ENCODE measurements around the gene HNF1A.
"Not testable (repeated sequence)": the region's sequence is repeated elsewhere in the genome, so short reads cannot be mapped to it uniquely, and the experiment has no call there.

Gene HNF1A

DNA sequence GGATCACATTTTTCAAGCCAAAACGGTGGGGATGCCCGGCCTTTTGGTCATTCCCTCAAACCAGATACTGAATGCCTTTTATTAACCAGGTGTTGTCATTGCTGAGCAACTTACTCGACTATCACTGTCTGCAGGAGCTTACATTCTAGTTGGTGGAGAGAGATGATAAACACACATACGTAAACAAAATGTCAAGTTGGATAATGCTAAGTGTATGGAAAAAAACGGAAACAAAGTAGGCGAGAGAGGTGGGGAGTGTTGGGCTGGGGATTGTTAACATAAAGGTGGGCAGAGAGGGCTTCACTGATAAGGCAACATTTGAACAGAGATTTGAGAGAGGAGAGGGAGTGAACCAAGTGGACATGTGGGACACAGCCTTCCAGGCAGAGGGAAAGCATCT lies 33.5 kb downstream of the HNF1A start:
- DNase-seq (ENCODE audit: low read depth) = no peak

GRCh38 chr12:121013715-121014114 lies 35.4 kb downstream of the HNF1A start:
- no peak for DNase-seq (ENCODE audit: low read depth)

DNA sequence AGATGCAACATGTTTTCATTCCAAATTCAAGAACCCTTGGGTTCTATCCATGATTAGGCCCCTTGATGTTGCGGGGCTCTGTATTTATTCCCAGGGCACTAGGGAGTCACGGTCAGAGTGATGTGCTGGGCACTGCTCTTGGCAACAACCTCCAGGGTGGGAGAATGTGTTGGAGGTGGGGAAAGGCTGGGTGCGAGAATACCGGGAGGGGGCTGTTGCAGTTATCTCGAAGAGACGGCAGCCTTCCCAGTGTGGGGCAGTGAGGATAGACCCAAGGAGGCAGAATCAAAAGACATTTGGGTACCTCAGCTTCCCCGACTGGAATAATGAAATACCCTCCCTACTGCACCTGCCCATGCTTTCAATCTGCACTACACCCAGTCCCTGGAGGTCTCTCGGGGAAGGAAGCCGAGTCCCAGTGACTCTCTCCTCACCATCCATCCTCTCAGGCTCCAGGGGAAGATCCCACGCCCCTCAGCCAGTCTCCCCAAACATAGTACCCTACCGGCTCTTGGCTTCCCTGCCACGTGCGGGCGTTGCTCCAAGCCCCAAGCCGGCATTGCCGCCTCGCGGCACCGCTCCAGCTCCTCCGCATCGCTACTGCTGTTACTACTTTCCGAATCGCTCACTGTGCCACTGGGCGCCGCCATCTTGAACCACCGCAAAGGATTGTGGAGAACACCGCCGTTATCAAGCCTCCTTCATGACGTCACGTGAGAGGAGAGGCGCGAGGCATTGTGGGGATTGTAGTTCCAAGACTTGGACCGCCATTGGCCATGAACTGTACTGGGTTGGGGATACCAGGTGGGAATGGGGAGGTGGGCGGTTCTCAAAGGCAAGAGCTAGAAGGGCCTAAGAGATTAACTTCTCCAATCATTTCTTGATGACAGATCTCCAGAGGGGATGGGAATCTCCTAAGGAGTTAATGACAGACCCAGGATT lies 37.8 kb downstream of the HNF1A start, which contains the start of gene C12orf43:
Gene C12orf43 (minus strand): TSS at position 663 of the 942 bp plus-strand sequence. CDS start 13 bp downstream, at position 650.
- peak; percentile 88 for DNase-seq (ENCODE audit: low read depth)

GRCh38 chr12:121017966-121018491 lies 39.7 kb downstream of the HNF1A start:
- DNase-seq (ENCODE audit: low read depth) = no peak

- DNase-seq (ENCODE audit: low read depth) = no peak
Measured at GRCh38 chr12:121018860-121019617, 40.7 kb downstream of the HNF1A start.

- no peak for DNase-seq (ENCODE audit: low read depth)
Measured at GRCh38 chr12:121021754-121022153, 43.4 kb downstream of the HNF1A start.

GRCh38 chr12:121022713-121023112 lies 44.4 kb downstream of the HNF1A start:
- no peak for DNase-seq (ENCODE audit: low read depth)

- DNase-seq (ENCODE audit: low read depth) = no peak
Measured at GRCh38 chr12:121023799-121024198, 45.5 kb downstream of the HNF1A start.

GRCh38 chr12:121025442-121026226 lies 47.3 kb downstream of the HNF1A start:
- no peak for DNase-seq (ENCODE audit: low read depth)

DNA sequence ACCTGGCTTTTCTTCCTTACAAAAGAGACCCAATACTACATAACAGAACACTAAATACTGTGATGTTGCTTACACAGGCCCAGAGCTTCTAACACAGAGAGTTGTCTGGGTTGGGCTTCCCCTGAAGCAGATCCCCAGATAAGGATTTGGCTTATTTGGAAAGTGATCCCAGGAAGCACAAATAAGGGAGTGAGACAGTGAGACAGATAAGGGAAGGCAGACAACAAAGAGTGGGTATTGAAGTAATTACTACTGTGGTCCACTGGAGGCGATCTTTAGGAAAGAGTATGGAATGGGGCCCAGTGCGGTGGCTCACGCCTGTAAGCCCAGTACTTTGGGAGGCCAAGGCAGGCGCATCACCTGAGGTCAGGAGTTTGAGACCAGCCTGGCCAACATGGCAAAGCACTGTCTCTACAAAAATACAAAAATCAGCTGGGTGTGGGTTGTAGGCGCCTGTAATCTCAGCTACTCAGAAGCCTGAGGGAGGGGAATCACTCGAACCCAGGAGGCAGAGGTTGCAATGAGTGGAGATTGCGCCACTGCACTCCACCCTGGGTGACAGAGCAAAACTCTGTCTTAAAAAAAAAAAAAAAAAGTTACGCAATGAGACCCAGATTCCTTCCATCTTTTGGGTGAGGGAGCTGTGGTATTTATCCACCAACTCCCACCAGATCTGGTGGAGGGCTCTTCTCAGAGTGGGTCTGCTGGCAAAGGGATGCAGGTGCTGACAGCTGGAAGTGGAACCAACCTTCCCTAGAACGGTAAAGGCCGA lies 48.1 kb downstream of the HNF1A start:
- DNase-seq (ENCODE audit: low read depth) = no peak

DNA sequence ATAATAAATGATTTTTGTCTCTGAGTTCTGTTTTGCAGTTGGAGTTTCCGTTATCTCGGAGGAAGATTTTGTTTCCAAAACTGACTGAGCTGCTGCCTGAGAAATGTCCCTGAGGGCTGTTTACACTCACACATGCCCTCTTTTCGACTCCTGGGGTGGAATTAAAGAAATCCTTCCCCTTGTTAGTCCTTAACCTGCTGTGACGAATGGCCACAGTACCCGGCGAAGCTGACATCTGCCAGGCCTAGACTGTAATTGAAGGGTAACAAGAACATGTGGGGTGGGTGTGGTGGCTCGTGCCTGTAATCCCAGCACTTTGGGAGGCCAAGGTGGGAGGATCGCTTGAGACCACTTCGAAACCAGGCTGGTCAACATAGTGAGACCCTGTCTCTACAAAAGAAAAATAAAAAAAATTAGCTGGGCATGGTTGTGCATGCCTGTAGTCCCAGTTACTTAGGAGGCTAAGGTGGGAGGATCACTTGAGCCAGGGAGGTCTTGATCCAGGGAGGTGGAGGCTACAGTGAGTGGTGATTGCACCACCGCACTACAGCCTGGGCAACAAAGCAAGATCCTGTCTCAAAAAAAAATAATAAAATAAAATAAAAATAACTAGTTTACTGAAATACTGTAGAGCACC lies 52.4 kb downstream of the HNF1A start:
- no peak for DNase-seq (ENCODE audit: low read depth)

DNA sequence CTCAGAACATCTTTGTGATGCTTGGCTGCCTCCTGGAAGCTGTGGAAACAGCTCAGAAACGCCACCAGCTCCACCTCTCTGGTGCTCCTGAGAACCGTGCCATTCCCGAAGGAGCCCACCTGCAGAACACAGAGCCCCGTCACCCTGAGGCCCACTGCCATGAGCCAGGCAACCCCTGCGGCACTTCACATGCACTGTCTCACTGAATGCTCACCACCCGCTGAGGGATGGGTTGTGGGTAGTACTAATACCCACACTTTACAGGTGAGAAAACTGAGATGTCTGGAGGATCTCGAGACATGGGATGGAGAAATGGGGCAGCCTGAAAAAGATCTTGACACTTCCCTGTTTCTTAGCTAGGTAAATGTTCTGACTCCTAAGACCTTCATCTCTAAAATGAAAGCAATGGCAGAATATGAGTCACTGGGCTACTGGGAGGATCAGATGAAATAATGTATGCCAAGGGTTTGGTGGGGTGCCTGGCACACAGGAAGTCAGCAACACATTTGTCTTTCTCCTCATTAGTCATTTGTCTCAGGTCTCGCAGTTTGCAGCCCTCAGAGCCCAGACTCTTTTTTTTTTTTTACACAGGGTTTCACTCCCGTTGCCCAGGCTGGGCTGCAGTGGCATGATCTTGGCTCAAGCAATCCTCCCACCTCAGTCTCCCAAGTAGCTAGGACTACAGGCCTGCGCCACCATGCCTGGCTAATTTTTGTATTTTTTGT lies 55.4 kb downstream of the HNF1A start:
- peak; percentile 34 for DNase-seq (ENCODE audit: low read depth)

DNA sequence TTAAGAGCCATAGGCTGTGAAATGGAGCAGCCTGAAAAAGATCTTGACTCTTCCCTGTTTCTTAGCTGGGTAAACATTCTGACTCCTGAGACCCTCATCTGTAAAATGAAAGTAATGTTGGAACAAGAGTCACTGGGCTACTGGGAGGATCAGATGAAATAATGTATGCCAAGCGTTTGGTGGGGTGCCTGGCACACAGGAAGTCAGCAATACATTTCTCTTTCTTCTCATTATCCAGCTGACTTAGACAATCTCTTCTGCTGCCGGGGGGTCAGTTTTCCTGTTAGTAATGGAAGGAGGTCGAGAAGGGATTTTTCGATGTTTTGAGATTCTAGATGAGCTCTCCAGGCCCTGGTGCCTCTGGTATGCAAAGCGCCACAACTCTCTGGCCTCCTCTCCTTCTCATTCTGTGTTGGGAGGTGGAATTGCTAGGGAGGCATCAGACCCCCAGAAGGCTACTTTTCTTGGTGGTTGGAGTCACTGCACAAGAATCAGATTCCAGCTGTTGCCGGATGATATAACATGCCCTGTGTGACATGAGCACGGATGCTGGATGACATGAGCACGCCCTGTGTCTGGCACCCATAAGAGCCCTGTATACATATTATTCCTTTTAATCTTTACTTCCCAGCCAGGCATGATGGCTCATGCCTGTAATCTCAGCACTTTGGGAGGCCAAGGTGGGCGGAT lies 56.4 kb downstream of the HNF1A start:
- DNase-seq (ENCODE audit: low read depth) = no peak

- peak; percentile 87 for DNase-seq (ENCODE audit: low read depth)
Measured at GRCh38 chr12:121036810-121037326, 58.5 kb downstream of the HNF1A start.

- peak; percentile 64 for DNase-seq (ENCODE audit: low read depth)
Measured at GRCh38 chr12:121038861-121039668, 60.7 kb downstream of the HNF1A start, which contains the start of gene OASL. Gene OASL, minus strand, starts transcription at chr12:121039246. Its CDS starts 275 bp downstream, at chr12:121038971.

GRCh38 chr12:121043067-121043466 lies 64.7 kb downstream of the HNF1A start:
- no peak for DNase-seq (ENCODE audit: low read depth)

DNA sequence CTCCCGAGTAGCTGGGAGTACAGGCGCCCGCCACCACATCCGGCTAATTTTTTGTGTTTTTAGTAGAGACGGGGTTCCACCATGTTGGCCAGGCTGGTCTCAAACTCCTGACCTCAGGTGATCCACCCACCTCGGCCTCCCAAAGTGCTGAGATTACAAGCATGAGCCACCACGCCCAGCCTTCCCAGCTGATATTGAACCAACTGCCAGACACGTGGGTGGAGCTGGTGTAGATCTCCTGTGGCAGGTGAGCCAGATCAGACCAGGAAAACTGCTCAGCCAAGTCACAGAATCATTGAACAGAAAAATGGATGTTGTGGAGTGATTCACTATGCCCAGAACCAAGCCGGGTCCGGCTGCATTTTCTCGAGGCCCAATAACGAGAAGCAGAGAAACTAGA lies 69.1 kb downstream of the HNF1A start:
- DNase-seq (ENCODE audit: low read depth) = not testable (repeated sequence)

DNA sequence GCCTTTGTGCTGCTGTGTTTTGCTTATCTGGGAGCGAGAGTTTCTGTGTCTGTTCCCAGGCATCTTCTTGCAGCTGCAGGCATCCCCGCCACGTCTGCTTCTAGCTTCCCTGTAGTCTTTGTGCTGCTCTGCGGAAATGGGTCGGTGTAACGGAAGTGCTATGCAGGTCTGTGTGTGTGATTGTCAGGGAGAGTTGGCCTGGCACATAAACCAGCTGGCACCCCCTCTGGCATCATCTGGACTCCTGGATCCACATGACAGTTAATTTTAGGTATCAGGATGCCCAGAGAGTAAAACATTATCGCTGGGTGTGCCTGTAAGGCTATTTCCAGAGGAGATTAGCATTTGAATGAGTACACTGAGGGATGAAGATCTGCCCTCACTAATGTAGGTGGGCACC lies 70.1 kb downstream of the HNF1A start:
- no peak for DNase-seq (ENCODE audit: low read depth)

Data from iris pigment epithelial cell (primary cell).